AG04450 (cell line): ENCODE data around the gene TP53I11. TPM values are rescaled to one million over a fixed set of nuclear protein-coding genes. Genes with fewer than 3 reads are reported as not detected.

Experiments
- CTCF ChIA-PET: fragments of 300-600, 350-600 bp; formaldehyde crosslinking; extraction: SDS; loops from one replicate; lab custom pipeline; 2022; ENCODE audit warnings: antibody characterized with exemption, inconsistent platforms; lab: Charles Lee
- POLR2A ChIA-PET: fragments of 350-600 bp; formaldehyde crosslinking; extraction: SDS; loops from one replicate; lab custom pipeline; 2021; ENCODE audit warnings: antibody characterized with exemption, inconsistent platforms; lab: Yijun Ruan, JAX
- DNase-seq: peaks from one replicate; pipeline ENCODE4 v3.0.0-alpha.2; 2011; ENCODE audit warnings: low read depth, low spot score
- H3K27ac ChIP-seq: one replicate; pipeline ENCODE4 v1.5.1; 2012; ENCODE audit warnings: low read depth, low read length, control low read depth
- H3K27me3 ChIP-seq: one replicate; pipeline ENCODE4 v1.6.0; 2012; ENCODE audit warnings: low read length; ENCODE audit not compliant: control insufficient read depth, insufficient read depth
- H3K4me3 ChIP-seq: 2 replicates; pipeline ENCODE4 v1.5.1; 2011; ENCODE audit warnings: mild to moderate bottlenecking, low read depth, low read length, control low read depth
- H3K9me3 ChIP-seq: 2 replicates; pipeline ENCODE4 v1.5.1; 2012; ENCODE audit warnings: low read length; ENCODE audit not compliant: control insufficient read depth, insufficient read depth
- polyA plus RNA-seq: library from polyadenylated mRNA; depleted of rRNA; stranded (reverse); fragments of >200 nt; gene quantifications from 2 replicates; pipeline ENCODE4 v1.2.3, GENCODE V29; 2011
- TF ChIP-seq, protein P1 (sequence below): IDR thresholded peaks from 2 replicates; pipeline ENCODE4 v1.5.1; 2011; ENCODE audit warnings: low read depth, low read length, control low read depth, inconsistent platforms

Gene TP53I11
- polyA plus RNA-seq, 1 experiment: 6.3 TPM

DNA sequence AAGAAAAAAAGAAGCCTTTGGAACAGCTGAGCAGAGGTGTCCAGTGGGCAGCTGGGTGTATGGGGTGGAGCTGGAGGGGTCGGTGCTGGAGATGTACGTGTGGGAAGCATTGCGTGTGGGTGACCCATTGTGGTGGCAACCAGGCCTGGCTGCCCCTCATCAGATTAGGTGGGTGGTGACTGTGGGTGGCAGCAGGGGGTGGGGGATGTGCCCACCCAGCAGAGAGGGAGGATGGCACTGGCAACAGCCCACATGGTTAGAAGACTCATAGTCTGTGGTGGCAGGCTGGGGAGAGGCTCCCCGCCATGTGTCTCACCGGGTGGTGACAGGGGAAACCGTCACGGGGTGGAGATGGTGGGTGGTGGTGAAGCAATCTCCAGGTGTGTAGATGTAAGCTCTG lies 27.6 kb downstream of the TP53I11 start:
- peaks cover 37% of the 10 kb centered on the region for H3K27me3 ChIP-seq
- H3K9me3 ChIP-seq: no peaks in the 10 kb centered on the region
- no peak overlapping the region for H3K4me3 ChIP-seq
- TF ChIP-seq, protein P1, sequence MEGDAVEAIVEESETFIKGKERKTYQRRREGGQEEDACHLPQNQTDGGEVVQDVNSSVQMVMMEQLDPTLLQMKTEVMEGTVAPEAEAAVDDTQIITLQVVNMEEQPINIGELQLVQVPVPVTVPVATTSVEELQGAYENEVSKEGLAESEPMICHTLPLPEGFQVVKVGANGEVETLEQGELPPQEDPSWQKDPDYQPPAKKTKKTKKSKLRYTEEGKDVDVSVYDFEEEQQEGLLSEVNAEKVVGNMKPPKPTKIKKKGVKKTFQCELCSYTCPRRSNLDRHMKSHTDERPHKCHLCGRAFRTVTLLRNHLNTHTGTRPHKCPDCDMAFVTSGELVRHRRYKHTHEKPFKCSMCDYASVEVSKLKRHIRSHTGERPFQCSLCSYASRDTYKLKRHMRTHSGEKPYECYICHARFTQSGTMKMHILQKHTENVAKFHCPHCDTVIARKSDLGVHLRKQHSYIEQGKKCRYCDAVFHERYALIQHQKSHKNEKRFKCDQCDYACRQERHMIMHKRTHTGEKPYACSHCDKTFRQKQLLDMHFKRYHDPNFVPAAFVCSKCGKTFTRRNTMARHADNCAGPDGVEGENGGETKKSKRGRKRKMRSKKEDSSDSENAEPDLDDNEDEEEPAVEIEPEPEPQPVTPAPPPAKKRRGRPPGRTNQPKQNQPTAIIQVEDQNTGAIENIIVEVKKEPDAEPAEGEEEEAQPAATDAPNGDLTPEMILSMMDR: no peak
- ChIA-PET POLR2A (no interaction called here), CTCF (interaction anchor here (0.7 to 2.0 kb wide), 5 partner anchors 12 to 306 kb away, joined by 3 to 8 read pairs (median 5); no protein-coding TSS in a partner anchor)
- no peak for DNase-seq
- no peak overlapping the region for H3K27ac ChIP-seq

DNA sequence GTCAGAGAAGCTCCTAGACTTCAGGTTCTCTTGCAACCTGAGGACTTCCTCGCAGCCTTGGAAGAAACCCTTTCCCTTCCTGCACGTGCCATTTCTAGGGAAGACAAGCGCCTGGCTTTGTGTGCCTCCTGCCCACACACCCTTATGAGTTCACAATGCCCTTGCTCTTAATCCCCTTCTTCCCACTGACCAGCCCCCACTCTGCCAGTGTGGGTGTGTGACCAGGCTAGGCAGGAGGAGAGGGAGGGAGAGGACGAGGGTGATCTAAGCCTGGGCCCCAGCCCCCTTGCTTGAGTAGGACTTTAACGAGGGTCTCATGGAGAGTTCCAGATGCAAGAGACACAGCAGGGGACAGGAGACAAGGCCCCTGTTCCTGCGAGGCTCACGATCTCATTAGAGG lies 30.2 kb downstream of the TP53I11 start:
- ChIA-PET POLR2A (no interaction called here), CTCF (interaction anchor here (1.8 kb wide), 1 partner anchor 9 kb away, joined by 15 read pairs; no protein-coding TSS in a partner anchor)
- Histone ChIP-seq H3K9me3 (no peaks in the 10 kb centered on the region), H3K27me3 (peaks cover 46% of the 10 kb centered on the region), H3K27ac (no peak overlapping the region), H3K4me3 (no peak overlapping the region)
- TF ChIP-seq, protein P1: no peak
- no peak for DNase-seq

DNA sequence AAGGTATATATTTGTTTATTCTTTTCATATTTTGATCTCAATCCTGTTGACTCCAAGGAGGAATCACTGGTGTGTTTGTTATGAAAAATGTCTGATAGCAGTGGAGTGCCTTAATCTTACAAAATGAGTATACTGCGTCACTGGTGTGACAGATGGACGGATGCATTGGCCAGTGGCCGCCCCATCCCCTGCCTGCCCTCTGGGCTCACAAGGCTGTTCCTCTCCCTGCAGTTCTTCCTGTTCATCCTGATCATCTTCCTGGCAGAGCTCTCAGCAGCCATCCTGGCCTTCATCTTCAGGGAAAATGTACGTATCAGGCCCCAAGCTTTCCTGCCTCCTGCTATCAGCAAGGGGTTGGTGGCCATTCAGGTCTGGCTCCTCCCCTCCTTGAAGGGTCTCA lies 32.9 kb downstream of the TP53I11 start:
- ChIA-PET CTCF (interaction anchor here (0.8 kb wide), 1 partner anchor 285 kb away, joined by 3 read pairs; no protein-coding TSS in a partner anchor), POLR2A (no interaction called here)
- Histone ChIP-seq H3K27me3 (peaks cover 44% of the 10 kb centered on the region), H3K27ac (no peak overlapping the region), H3K4me3 (no peak overlapping the region), H3K9me3 (no peaks in the 10 kb centered on the region)
- TF ChIP-seq, protein P1: no peak
- DNase-seq: no peak

DNA sequence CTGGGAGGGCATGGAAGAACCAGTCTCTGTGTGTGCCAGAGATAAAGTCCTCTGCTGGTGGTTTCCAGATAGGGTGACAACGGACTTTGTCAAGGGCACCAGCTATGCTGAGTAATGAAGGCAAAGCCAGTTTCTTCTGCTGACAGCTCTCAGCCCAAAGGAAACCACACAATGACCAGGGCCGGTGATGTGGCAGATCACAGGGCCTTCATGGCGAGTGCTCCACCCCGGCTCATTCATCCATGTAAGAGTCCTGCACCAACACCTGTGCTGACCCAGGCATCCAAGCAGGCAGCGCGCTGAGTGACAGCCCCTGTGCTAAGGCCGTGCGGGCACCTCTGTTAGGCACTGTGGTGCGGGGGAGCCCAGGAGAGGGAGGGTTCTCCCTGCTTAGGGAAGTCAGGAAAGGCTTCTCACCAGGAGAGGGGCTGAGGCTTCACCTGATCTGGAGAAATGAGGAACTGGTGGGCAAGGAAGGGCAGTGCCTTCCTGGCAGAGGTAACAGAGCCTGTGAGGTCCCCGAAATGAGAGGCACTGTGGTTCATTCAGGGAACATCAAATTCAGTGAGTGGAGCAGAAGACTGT lies 33.8 kb downstream of the TP53I11 start:
- no peak overlapping the region for H3K4me3 ChIP-seq
- ChIA-PET POLR2A (no interaction called here), CTCF (no interaction called here)
- peaks cover 41% of the 10 kb centered on the region for H3K27me3 ChIP-seq
- TF ChIP-seq, protein P1: no peak
- no peak for DNase-seq
- H3K9me3 ChIP-seq: no peaks in the 10 kb centered on the region
- no peak overlapping the region for H3K27ac ChIP-seq

DNA sequence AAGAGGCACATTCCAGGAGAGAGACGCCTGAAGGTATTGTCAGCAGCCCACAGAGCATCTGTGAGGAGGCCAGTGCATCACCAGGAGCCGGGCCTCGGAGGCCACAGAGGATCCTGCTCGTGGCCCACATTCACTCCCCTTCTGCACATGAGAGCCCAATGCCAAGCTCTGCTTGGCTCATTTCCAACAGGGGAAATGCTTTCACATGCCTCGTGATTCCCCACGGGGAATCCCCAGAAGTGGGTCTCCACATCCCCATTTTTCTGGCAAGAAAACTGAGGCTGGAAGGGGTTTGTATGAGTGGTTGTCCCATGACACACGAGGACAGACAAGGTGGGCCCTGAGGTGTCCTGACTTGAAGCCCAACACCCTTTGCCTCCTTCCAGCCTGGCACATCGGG lies 34.4 kb downstream of the TP53I11 start:
- TF ChIP-seq, protein P1: no peak
- no peak overlapping the region for H3K4me3 ChIP-seq
- POLR2A ChIA-PET: no interaction called here
- H3K9me3 ChIP-seq: no peaks in the 10 kb centered on the region
- H3K27ac ChIP-seq: no peak overlapping the region
- no peak for DNase-seq
- CTCF ChIA-PET: no interaction called here
- H3K27me3 ChIP-seq: peaks cover 40% of the 10 kb centered on the region
